Activated CD4-positive, CD25-positive, alpha-beta regulatory T cell (primary cell): ENCODE measurements around the gene BORCS8.
A peak's percentile ranks its signal among the peaks of the same experiment; 100 is the strongest.
"Not testable (repeated sequence)": the region's sequence is repeated elsewhere in the genome, so short reads cannot be mapped to it uniquely, and the experiment has no call there.

Experiments used
- DNase-seq, 4 experiments: peaks; one replicate each; lab custom pipeline; 2025; lab: John Stamatoyannopoulos, UW

The BORCS8 gene

GRCh38 chr19:19192078-19192882 is at the start of gene BORCS8, which contains the start of gene RFXANK:
Gene BORCS8 (minus strand): TSS chr19:19192152. CDS start chr19:19192117, 35 bp downstream.
Gene RFXANK (plus strand): TSS chr19:19192258. CDS start chr19:19193947, 1,689 bp downstream.
- DNase-seq: peak; percentile 95 to 97 (median 96)

GRCh38 chr19:19240476-19240875 is 48.5 kb upstream of the BORCS8 start:
- no peak for DNase-seq

- no peak for DNase-seq
Observed at GRCh38 chr19:19239675-19240074, 47.7 kb upstream of the BORCS8 start.

GRCh38 chr19:19238126-19238894 is 46.4 kb upstream of the BORCS8 start:
- DNase-seq: no peak

GRCh38 chr19:19236173-19236572 is 44.2 kb upstream of the BORCS8 start:
- no peak for DNase-seq

- DNase-seq: no peak
Observed at GRCh38 chr19:19234220-19234816, 42.4 kb upstream of the BORCS8 start.

GRCh38 chr19:19232261-19232721 is 40.3 kb upstream of the BORCS8 start:
- DNase-seq: no peak

- no peak for DNase-seq
Observed at GRCh38 chr19:19230999-19231398, 39.0 kb upstream of the BORCS8 start.

- DNase-seq: no peak
Observed at GRCh38 chr19:19229701-19230100, 37.7 kb upstream of the BORCS8 start.

- DNase-seq: no peak
Observed at GRCh38 chr19:19227217-19227616, 35.3 kb upstream of the BORCS8 start.

GRCh38 chr19:19226663-19227062 is 34.7 kb upstream of the BORCS8 start:
- no peak for DNase-seq

GRCh38 chr19:19226204-19226603 is 34.3 kb upstream of the BORCS8 start:
- no peak for DNase-seq

- DNase-seq: peak; percentile 42 to 68 (median 60)
Observed at GRCh38 chr19:19224852-19225494, 33.0 kb upstream of the BORCS8 start.

GRCh38 chr19:19224150-19224851 is 32.3 kb upstream of the BORCS8 start:
- no peak for DNase-seq

- no peak for DNase-seq
Observed at GRCh38 chr19:19223636-19224035, 31.7 kb upstream of the BORCS8 start.

- no peak for DNase-seq
Observed at GRCh38 chr19:19223060-19223459, 31.1 kb upstream of the BORCS8 start.

GRCh38 chr19:19221000-19221399 is 29.0 kb upstream of the BORCS8 start:
- DNase-seq: not testable (repeated sequence)

- DNase-seq: no peak
Observed at GRCh38 chr19:19218911-19219310, 27.0 kb upstream of the BORCS8 start.

- DNase-seq: no peak
Observed at GRCh38 chr19:19217099-19217498, 25.1 kb upstream of the BORCS8 start.

- DNase-seq: no peak
Observed at GRCh38 chr19:19215792-19216191, 23.8 kb upstream of the BORCS8 start.

GRCh38 chr19:19214892-19215291 is 22.9 kb upstream of the BORCS8 start:
- DNase-seq: no peak

GRCh38 chr19:19214159-19214490 is 22.2 kb upstream of the BORCS8 start:
- DNase-seq: no peak
